ENCODE results near the gene RASGRF1.

RASGRF1 gene

DNA sequence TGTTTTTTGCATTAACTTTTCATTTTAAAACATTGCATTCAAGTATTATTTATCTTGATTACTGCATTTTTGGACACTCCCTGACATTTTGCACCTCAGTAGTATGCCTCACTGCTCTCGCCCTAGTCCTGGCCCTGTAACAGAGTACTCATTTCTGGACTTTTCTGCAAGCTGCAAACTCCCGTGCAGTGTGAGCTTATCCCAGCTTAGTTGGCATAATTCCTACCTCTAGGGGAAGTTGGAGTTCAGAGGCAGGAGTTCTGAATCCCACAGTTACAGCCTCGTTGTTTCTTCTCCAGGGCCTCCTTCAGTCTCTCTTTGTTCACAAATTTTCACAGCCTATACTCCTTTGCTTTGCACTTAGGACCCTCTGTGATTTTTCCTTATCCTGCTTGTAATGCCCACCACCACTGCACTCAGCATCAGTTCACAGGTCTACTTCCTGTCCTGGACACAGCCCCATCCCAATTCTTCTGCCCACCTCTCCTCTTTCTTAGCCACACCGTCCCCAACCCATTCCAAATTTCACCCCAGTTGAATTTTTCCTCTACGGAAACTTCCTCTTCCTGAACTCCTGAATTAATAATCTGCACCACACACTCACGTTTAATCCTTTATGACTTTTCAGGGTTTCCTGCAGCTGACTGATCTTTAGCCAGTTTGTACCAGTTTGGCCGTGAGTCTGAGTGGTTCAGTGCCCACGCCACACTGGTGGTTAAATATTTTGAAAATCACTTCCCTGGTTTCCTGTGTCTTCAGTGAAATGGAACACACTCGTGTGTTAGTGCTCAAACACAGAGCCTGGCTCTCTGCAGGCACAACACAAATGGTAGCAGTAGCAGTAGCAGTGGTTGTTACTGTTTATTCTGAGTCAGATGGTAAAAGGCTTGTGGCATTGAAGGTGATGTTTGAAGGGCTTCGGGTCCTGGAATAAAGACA, 139.4 kb downstream of the RASGRF1 start:
- DNase-seq, result no peak

DNA sequence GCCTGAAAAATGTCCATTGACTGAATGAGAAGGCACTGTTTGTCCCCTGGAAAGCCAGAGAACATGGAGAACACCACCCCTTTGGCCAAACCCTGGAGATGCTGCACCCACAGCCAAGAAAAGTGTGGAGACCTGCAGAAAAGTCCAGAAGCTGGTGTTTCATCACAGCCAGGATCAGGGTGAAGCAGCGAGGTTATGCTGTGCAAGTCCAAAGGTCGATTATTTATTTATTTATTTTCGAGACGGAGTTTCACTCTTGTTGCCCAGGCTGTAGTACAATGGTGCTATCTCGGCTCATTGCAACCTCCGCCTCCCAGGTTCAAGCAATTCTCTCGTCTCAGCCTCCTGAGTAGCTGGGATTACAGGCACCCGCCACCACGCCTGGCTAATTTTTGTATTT, 140.2 kb downstream of the RASGRF1 start:
- no peak for DNase-seq

DNA sequence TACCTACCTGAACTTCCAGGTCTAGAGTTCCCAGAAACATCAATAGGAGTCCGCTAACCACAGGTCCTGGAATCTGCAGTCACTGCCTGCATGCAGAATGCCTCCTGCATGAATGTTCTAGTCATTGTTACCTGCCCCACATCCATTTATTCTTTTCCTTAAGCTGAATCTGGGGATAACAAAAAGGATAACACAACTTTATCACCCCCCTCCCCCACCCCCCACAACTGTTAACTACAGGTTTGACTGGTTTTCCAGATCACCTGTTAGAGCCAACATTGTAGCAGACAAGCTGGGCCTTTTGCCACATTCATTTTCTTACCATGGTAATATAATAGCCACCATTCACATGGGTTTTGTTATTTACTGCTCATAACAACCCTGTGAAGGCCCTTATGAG, 141.1 kb downstream of the RASGRF1 start:
- DNase-seq, result no peak

DNA sequence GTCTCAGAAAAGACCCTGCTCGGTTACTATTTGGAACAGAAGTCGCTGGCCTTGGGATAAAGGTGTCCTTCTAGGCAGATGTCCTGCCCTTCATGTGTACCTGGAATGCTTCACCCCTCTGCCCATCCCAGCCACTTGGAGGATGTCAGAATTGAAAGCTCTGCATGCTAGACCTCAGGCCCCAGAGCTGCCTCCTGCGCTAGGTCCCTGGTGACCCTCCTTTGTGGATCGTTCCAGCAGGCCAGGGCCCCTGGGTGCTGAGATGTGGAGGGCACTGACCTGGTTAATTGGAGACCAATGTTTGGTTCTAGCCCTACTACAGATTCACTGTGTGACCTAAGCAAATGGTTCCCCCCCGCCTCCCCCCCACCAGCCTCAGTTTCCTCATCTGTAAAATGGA, 143.1 kb downstream of the RASGRF1 start:
- no peak for DNase-seq

DNA sequence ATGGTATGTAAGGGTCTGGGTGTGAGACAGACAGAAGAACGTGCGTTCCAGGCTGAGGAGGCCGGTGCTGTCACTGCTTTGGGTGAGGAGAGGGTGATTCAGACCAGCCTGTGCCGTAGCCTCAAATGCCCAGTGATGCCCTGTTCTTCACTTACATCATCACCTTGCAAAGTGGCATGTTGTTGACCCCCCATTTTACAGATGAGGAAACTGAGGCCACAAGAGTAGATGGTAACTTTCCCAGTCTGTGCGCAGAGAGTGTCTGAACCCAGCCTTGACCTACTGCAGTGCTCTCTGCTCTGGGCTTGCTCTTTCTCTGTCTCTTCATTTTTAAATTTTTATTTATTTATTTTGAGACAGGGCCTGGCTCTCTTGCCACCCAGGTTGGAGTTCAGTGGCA, 144.1 kb downstream of the RASGRF1 start:
- DNase-seq, result no peak

DNA sequence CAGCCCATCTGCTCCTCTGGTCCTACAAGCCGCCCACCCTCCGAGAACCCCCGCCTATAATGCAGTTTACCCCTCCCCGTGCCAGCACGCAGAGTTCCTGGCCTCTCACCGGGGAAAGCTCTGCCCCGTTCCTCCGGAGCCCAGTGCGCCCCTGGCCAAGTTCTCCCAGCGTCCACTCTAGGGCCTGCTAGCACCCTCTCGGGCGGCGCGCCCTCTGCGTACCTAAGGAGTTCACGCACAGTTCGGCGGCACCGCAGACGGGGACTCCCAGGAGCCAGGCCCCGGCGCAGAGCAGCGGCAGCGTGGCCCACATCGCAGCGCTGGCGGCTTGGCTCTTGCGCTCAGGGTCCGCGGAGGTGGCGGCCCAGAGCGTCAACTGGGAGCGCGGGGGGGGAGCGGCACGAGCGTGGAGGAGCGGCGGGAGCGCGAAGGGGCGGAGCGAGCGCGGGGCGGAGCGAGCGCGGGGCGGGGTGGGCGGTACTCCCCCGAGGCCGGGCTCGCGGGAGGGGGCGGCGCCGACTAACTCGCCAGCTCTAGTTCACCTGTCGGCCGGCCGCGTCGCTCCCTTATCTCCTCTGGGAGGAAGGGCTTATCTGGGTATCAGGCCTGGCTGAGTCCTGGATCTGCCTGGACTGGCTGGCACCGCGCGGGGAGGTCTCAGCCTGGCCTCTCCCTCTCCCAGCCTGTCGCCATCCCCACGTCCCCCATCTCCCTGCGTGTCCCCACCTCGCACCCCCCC, 145.7 kb downstream of the RASGRF1 start, which contains the start of gene CTSH:
Gene CTSH (minus strand): TSS at position 378 of the 739 bp plus-strand sequence. CDS start 65 bp downstream, at position 313.
- peak; percentile 68 for DNase-seq

DNA sequence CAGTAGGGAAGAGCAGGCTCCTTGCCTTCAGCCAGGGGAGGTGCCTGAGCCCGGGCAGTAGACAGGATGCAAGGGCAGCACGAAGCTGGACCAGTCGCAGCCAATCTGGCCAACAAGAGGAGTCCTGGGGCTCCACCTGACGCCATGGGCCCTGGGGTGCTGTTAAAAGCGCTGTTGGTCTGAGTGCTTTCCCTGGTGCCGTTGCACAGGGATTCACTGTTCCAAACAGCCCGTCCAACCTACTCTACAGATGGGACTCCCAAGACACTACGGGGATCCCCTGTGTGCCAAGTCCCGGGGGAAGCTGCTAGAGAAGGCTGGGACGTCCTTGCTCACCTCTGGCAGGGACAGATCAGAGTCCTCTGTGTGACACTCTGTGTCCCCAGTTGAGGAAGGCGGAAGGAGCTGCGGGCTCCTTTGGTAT, 146.4 kb downstream of the RASGRF1 start:
- no peak for DNase-seq

DNA sequence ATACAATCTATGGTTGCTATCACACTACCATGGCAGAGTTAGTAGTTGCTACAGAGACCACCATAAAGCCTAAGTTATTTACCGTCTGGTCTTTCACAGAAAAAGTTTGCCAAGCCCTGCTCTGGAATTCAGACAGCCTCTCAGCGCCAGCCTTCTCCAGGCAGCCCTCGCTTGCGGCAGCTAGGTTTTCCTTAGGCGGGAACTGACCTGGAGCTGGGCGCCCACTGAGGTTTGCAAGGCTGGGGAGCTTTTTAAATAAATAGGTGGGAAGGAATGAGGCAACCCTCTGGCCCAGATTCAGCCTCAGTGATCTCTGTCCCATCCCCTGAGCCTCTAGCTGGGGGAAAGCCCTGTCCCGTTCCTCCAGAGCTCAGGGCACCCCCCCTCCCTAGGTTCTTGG, 146.9 kb downstream of the RASGRF1 start:
- no peak for DNase-seq

DNA sequence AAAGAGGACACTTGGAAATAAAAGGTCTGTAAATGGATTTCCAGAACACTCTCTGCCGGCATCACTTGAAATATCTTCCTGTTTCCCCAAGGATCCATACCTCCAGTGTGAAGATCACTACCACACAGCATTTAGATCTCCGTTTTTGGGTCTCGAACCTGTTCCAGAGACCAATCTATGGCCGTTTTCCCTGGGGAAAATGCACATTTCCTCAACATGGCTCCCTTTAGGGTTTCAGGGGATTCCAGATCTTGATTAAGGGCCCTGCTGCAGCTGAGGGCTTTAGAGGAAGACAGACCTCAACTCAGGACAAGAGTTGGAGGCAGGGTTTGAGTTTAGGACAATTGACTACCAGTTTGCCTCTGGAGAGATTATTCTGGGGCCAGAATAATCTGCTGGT, 147.8 kb downstream of the RASGRF1 start:
- DNase-seq, result no peak

DNA sequence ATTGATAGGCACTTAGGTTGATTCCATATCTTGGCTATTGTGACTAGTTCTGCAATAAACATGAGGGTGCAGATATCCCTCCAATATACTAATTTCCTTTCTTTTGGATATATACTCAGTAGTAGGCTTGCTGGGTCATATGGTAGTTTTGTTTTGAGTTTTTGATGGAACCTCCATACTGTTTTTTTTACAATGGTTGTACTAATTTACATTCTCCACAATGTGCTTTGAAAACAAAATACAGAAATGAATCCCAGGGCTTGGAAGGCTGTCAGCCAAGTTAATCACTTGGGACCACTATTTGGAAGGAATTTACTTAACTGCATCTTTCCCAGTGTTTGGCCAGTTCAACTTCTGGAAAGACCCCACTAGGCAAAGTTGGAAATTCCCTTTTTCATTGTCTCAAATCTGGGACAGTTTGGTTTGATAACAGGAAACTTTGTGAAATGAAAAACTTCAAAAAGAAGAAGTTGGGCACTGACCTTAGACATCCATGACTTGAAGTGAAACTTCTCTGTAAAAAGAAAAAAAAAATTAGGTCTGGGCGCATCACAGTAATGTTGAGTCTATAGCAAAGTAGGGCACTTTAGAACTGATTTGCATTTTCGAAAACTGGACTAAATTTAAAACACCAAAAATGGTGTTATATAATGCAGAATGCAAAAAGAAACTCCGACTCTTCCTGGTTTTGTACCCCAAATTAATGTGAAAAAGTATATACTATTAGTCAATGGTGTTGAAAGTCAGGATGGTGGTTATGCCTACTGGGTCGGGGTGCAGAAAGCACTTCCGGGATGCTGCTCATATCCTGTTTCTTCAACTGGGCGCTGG, 151.7 kb downstream of the RASGRF1 start:
- no peak for DNase-seq

DNA sequence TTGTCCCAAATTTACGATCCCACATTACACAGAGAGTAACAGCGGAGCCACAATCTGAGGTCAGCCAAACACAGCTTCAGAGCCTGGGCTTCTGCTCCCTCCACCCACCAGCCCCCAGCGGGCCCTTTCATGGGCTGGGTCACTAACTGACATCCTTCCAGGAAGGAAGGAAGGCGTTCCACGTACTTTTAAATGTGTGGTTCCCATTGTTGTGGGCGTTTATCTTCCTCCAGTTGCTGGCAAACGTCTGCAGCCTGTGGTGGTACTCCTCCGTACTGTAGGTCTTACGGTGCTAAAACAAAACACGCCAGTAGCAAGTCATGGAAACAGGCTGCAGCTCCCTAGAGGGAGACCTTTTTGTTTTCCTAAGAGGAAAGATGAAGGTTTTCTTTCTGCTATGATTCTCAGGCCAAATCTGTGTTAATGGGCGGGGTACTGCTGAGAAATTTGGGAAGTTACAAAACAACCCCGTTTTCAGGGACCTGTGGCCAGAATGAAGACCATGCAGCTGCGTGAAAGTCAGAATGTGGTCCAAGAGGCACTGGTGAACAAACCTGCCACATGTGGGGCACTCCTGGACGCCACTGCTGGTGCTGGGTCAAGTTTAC, 153.3 kb downstream of the RASGRF1 start:
- DNase-seq, result no peak

DNA sequence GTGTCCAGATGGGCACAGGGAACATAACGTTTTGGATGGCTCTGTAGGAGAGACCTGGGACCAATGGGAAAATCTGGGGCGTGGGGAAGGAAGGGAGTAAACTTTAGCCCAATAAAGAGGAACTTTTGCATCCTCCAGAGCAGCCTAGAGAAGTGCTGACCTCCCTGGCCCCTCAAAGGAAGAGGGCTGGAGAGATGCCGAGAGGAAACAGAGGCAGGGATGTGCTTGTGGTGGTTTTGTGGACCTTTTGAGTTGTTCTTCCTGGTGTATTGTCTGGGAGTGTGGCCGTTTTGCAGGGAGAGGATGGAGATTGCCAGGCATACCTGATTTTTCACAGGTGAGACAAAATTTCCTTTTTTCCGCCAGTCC, 155.9 kb downstream of the RASGRF1 start:
- DNase-seq, result no peak

DNA sequence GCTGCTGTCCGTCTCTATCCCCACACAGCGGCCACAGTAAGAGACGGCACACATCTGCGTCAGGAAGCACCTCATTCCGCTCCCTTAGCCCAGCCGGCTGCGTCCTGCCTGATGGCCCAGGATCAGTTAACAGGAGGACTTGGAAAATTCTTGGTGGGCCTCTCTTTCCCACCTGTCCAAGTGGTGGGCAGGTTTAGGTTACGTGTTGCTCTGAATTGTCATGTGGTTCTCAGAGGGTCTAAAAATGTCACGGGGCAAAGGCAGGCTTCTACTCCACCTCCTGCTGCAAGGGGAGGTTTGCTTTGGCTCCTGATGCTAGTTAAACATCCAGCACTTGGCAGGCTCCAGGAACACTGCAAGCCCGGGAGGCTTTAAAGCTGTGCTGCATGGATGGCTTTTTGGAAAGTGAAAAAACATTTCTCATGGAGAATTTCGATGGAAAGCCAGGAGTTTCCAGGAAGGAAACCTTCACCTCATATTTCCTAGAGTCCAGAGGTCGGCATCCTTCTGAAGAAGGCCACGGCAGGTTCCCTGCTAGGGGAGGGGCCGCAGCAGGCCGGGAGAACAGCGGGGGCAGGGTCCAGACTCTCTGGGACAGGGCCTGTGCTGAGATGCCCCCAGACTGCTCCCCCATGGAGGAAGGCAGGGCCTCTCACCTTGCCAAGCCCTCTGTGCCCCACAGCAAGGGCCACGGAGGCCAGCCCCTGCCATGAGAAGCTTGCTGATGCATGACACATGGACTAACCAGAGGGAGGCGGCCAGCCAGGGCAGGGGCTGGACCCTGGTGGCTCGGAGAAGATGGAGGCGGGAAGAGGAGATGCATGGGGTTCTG, 156.5 kb downstream of the RASGRF1 start:
- DNase-seq, result no peak

DNA sequence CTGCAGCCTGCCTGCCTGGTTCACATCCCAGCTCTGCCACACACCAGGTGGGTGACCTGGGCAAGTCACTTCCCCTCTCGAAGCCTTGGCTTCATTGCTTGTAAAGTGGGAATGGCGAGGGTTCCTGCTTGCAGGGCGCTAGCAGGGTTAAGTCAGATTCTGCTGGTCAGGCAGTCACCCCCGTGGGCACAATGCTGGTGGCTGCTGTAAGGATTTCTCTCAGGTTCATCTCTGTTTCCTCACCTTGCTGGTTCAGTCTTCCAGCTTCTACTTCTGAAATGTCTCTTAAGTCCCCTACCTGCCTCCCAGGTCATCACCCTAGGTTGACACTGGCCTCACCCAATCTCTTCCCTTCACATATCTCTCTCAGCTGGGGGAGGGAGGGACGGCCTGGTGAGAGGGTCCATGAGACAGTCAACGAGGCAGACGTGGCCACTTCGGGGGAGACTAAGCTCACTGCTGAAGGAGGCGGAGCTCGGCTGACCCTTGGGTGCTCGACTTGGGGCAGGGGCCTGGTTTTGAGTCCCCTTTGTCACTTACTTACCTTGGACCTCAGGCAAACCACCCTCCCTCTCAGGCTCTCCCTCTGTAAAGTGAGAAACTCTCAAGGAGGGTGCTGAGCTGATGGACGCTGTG, 157.3 kb downstream of the RASGRF1 start:
- no peak for DNase-seq

DNA sequence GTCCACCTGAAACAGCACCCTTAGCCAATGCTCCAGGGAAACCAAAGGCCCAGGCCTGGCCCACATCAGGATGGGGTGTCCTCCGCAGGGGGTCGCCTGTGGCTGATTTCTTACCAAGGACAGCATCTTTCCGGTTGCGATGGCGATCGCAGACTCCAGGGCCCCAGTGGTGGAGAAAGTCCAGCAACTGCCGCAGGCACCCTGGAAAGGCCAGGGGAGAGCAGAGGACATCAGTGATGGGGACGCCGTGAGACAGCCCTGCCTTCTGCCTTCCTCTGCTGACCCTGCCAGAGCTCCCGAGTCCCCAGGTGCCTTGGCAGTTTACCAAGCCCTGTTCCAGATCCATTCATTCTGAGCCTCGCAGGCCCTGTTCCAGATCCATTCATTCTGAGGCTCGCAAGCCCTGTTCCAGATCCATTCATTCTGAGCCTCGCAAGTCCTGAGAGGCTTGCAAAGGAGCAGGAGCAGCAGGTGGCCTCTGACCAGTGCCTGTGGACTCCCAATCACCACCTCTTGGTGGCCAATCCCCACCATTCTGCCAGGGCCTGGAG, 158.2 kb downstream of the RASGRF1 start:
- DNase-seq, result no peak

DNA sequence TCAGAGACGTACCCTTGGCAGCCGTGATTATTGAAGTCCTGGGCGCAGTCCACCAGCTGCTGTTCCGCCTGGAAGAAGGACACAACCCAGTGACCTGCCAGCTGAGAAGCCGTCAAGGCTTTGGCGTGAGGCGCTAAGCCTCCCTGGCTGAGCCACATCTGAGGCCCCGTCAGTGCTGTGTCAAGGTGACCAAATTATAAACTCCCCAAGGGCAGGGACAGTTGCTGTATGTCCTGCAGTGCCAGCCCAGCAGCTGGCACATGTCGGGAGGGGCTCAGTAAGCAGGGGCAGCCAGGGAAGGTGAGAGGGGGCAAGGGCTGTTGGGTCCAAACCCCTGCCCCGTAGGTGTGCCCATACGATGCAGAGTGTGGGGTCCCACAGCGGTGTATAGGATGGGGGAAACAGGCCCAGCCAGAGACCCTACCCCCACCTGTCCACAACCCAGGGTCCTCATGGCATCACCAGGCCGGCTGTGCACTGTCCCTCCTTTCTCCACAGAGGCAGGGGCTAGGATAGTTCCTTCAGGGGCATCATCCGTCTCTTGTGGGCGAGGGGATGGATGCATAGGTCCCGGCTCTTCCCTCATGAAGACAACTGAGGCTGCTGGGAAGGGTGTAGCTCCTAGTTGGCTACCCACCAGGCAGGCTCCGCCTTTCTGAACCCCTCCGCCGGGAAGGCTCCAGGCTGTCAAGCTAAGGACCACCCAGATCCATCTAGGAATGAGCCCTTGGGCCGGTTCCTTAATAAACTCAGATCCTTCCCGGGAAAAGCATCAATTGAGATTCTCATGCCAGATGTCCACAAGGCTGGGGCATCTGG, 158.9 kb downstream of the RASGRF1 start:
- DNase-seq, result no peak

DNA sequence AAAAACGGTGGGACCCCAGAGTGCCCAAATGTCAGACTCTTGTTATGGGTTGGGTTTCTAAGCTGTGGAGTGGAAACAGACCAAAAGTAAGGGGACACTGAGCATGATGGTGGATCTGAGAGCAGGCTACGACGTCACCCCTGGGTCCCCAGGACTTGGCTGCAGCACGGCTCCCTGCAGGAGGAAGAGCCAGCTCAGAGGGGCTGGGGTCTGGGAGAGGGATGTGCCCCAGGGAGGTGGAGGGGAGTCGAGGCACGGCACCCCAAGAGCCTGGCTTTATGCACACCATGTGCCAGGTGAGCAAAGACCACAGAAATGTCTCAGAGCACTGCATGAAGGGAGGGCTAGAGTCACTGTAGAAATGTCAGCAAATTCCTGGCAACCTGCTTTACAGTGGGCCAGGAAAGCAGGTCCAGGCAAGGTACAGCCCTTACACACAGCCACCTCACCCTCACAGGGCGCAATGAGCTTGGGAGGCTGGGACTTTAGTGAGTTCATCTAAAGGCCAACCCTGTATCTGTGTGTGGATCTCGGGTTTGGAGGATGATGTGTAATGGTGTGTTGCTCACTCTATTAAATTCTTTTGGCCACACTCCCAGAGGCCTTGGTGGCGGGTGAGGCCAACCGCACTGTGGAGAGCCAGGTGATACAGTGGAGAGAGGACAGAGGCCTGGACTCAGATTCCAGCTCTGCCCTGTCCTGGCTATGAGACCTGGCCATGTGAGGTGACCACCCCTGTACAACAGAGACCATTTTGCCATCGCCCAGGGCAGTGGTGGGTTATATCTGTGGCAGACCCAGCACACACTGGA, 159.8 kb downstream of the RASGRF1 start:
- no peak for DNase-seq

DNA sequence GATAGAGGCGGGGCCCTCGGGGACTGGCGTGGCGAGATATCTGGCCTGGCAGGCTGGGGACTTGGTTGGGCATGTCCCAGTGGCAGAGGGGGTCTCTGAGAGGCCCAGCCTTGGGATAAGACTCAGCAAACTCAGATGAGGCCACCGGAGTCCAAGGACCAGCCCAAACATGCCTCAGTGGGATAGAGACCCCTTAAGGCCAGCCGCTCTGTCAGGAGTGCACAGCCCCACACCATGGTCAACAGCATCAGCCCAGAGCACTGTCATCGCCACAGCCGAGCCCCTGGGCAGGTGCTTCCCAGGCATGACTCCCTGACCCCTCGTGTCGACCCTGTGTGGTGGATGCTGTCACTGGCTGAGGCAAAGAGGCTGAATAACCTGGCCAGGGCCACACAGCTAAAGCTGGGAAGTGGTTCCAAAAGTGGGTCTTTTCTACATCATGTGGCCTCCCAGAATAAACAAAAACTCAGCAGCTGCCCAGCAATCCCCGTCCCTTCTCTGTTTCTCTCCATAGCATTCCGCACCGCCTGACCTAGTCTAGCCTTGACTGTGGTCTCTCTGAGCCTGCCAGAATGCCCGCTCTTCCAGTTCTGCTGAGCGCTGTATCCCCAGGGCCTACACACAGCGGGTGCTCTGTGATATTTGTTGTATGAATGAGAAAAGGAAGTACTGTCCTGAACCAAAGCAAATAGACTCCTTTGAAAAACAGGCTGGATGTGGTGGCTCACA, 160.9 kb downstream of the RASGRF1 start:
- DNase-seq, result no peak
